Ovary (tissue), 3 donors: ENCODE data around the gene C9orf43.

ENCODE experiments used
- CTCF ChIP-seq, 3 donors: fragments of 450-650 bp in 2 of 3; fragments of 200-600 bp in 1 of 3; IDR thresholded peaks; one replicate each; pipeline versions ENCODE4 v1.5.1 to v1.8.0; 2016 to 2022; ENCODE audit warnings: antibody characterized with exemption in 3 of 3, mild to moderate bottlenecking in 1 of 3
- POLR2A ChIP-seq: fragments of 450-650 bp; IDR thresholded peaks from one replicate; pipeline ENCODE4 v1.6.1; 2017; ENCODE audit warnings: antibody characterized with exemption, mild to moderate bottlenecking, moderate library complexity
- donor health status: DM: no; HTN: no; CAD: no.

- TF ChIP-seq CTCF (IDR thresholded peaks at IDR 0.05), result no peak
- TF ChIP-seq POLR2A, result no peak
Measured at GRCh38 chr9:113463418-113464285, 53.1 kb downstream of the C9orf43 start, which contains the start of gene RGS3.
